HG02943 (cell line): ENCODE measurements around the gene CCDC192.
"Not testable (repeated sequence)": the region's sequence is repeated elsewhere in the genome, so short reads cannot be mapped to it uniquely, and the experiment has no call there.

Experiments
- ATAC-seq: cut with Tn5 transposase; IDR thresholded peaks from one replicate; pipeline ENCODE4 v1.9.1; 2021; ENCODE audit warnings: mild to moderate bottlenecking, low read depth, moderate library complexity; ENCODE audit not compliant: unreplicated experiment

The CCDC192 gene

DNA sequence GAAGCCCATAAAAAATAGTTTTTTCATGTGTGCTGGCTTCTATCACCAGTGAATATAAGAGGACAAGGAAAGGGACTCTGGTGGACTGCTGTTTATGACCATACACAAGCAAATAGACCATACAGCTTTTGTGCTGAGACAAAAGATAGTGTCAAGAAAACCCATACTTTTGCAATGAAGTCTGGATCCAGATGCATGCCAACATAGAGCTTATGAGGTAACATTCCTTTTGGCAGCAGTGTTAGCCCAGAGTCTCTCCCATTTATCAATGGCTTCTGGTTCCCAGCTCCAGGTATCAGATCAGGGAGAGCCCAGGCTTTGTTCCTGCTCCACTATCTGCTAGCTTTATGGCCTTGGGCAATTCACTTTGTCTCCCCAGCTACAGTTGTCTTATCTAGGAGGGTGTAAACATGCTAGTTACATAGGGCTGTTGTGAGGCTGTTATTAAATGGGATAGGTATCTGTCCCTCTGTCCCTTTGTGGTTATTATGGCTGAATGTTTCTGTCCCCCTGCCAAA is 55.6 kb downstream of the CCDC192 start:
- no peak for ATAC-seq

DNA sequence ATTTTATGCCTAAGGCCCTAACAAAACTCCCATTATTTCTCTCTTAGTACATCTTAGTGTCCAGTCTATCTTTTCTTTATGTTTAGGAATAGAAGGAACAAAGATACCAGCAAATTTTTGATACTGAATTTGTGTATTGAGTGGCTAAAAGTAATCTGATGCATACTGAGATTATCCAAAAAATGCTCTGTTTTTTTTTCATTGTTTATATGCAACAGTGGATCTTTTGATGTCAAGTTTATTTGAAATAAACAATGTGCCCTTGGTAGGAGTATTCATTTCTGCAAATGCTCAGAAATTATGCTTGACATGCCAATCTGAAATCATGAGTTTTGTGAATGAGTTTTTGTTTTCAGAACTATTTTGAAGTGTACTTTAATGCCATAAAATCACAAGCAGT is 58.7 kb downstream of the CCDC192 start:
- ATAC-seq, result no peak

DNA sequence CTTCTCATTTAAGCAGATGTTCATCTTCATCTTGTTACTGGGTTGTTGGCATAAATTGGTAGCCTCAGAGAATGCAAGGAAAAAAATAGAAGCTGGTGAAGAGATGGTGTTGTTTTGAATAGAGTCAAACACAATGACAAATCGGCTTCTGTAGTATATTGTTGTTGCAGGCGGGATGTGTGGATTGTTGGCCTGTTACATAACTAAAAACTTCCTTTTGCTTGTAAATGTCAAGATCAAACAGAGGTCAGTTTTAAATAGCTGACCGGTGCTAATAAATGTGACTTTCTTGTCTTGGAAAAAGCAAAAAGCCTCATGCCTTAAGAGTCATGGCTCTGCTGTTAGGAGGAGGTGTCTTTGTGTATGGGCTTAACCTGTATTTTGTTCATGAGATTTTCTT is 59.2 kb downstream of the CCDC192 start:
- ATAC-seq, result no peak

GRCh38 chr5:127766676-127767335 is 63.6 kb downstream of the CCDC192 start:
- no peak for ATAC-seq

DNA sequence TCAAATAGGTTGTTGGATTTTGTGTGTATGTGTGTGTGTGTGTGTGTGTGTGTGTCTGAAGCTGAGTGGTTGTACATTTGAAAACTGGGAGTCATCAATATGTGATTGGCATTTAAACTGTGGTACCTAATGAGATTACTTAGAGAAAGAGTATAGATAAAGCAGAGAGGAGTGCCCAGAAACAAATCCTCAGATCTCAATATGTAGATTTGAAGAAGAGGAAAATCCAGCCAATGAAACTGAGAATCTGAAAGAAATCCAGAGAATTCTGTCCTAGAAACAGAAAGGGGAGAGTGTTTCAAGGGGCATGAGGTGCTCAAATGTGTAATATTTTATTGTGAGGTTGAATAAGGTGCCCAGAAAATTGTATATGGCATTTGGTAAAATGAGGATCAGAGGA is 66.2 kb downstream of the CCDC192 start:
- ATAC-seq, result no peak

GRCh38 chr5:127770272-127770671 is 67.1 kb downstream of the CCDC192 start:
- ATAC-seq, result no peak

GRCh38 chr5:127772531-127772930 is 69.3 kb downstream of the CCDC192 start:
- ATAC-seq, result no peak

DNA sequence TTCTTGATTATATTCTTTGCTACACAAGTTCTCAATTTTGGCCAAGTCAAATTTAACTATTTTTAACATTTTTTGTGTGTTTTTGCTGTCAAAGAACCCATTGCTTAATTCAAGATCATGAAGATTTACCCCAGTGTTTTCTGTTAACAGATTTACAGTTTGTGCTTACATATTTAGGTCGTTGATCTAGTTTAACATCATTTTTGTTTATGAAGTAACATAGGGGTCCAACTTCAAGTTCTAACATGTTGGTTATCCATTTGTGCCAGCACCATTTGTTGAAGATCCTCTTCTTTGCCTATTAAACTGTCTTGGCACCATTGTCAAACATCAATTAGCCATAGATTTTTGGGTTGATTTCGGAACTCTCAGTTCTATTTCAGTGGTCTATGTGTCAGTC is 71.0 kb downstream of the CCDC192 start:
- ATAC-seq, result no peak

DNA sequence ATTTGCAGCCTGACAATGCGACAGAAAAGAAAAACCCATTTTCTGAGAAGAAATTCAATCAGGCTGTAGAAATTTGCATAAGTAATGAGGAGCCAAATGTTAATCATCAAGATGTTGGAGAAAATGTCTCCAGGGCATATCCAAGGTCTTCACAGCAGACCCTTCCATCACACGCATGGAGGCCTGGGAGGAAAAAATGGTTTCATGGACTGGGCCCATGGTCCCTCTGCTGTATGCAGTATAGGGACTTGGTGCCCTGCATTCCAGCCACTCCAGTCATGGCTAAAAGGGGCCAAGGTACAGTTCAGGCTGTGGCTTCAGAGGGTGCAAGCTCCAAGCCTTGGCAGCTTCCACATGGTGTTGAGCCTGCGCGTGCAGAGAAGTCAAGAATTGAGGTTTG is 73.3 kb downstream of the CCDC192 start:
- no peak for ATAC-seq

GRCh38 chr5:127777957-127778356 is 74.8 kb downstream of the CCDC192 start:
- no peak for ATAC-seq

GRCh38 chr5:127782450-127782849 is 79.3 kb downstream of the CCDC192 start:
- ATAC-seq, result not testable (repeated sequence)

DNA sequence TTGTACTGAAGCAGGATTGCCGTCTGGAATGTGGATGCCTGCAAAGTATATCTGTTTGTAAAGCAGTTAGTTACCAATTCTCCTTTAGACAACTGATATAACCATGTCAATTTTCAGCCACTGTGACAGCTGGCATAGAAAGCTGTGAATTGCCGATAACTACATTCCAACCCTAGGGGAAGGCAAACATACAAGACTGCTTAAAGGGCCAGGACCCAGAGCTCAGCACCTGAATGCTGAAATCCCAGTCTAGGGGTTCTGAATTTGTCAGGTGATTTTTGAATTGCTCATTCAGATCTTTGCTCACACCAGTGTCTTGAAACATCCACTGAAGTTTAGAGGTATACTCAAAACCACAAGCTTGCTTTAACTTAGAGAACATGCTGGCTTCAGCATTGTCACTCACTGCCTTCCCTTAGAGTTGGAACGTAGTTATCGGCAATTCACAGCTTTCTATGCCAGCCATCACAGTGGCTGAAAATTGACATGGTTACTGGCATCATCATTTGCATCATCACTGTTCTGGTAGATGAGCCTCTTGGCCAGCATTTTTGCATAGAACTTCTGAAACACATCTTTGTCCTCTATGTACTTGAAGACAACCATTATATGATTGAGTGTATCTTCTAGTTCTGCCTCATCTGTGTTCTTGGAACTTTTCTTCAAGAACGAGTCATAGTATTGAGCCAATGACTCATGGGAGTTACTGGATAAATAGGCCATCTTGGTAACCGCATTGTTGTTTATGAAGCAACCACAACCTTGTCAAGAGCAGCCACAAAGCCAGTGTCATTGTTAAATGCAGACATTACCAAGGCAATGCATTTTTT is 82.1 kb downstream of the CCDC192 start:
- peak; percentile 79 for ATAC-seq

DNA sequence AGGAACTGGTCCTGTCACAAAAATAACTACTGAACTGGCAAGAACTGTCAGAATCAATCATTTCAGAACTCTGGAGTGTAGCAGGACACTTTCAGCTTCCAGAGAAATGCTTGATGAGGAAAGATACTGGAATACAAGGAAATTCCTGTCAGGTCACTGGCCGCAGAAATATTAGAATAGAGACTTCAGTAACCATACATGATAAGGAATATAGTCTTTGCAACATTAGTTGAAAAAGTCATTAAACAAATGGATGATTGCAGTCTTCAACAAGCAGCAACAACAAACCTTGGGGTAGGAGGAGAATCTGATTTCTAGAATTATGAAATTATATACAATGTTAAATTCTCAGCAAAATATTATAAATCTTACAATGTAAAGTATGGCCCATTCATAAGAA is 88.2 kb downstream of the CCDC192 start:
- ATAC-seq, result no peak

GRCh38 chr5:127791908-127792307 is 88.7 kb downstream of the CCDC192 start:
- not testable (repeated sequence) for ATAC-seq

GRCh38 chr5:127793052-127793451 is 89.9 kb downstream of the CCDC192 start:
- ATAC-seq, result no peak

- ATAC-seq, result no peak
Observed at GRCh38 chr5:127793879-127794278, 90.7 kb downstream of the CCDC192 start.

- ATAC-seq, result no peak
Observed at GRCh38 chr5:127796211-127796610, 93.0 kb downstream of the CCDC192 start.

DNA sequence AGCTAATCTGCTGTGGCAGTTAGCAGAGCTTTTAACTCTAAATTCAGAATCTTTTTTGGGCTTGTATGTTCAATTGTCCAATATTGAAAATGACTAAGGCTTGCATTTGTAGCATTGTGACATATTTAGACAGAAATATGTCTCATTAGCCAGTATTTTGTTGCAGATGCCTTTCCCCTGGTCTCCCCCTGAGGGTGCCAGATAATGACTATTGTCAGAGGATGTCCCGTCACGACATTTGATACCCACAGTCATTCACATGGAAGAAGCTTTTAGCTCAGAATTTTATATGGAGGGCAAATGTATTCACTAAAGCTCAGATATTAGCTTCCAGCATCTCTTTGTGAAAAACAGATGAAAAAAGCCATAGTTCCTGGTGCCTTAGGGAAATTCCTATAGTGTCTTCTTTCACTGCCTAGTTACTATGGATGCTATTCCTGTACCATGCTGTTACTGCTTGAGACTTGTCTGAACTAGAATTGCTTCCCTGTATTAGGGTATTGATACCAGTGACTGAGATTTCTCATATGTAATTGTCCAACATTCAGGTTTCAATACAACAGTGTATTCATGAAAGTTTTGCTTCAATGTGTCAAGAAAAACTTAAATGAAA is 96.2 kb downstream of the CCDC192 start:
- ATAC-seq, result no peak

- ATAC-seq, result no peak
Observed at GRCh38 chr5:127801751-127802476, 98.7 kb downstream of the CCDC192 start.

DNA sequence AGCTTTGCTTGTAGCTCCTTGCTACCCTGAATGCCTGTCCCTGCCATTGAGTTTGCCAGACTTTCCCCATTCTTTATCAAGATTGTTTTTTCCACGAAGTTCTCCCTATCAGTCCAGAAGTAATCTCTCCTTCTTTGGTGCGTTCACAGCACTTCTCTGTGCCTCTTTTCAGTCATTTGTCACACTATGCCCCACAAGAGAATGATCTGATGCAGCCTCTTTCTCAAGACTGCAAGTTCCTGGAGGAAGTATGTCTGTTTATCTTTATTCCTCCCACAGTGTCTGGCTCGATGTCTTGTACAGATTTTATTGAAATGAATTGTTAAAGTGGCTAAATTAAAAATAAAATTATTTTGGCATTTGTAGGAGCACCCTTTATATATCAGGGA is 99.3 kb downstream of the CCDC192 start:
- ATAC-seq, result no peak
